NCI-H2081 treated with DMSO at 0.1 percent for 48 hours (cell line): ENCODE data around the gene PHLDB1.
"Not testable (repeated sequence)": the region's sequence is repeated elsewhere in the genome, so short reads cannot be mapped to it uniquely, and the experiment has no call there.

Experiments used
- DNase-seq: peaks from one replicate; lab custom pipeline; 2025; lab: John Stamatoyannopoulos, UW

Gene PHLDB1

GRCh38 chr11:118606157-118606843 lies 1.1 kb upstream of the PHLDB1 start:
- DNase-seq, result no peak

- DNase-seq, result no peak
Measured at GRCh38 chr11:118606844-118607228, 579 bp upstream of the PHLDB1 start.

GRCh38 chr11:118608360-118609227 lies 1.2 kb downstream of the PHLDB1 start:
- no peak for DNase-seq

GRCh38 chr11:118609380-118610224 lies 2.2 kb downstream of the PHLDB1 start:
- no peak for DNase-seq

GRCh38 chr11:118610225-118610772 lies 2.9 kb downstream of the PHLDB1 start:
- no peak for DNase-seq

- no peak for DNase-seq
Measured at GRCh38 chr11:118610773-118611432, 3.5 kb downstream of the PHLDB1 start.

- DNase-seq, result not testable (repeated sequence)
Measured at GRCh38 chr11:118611433-118611795, 4.0 kb downstream of the PHLDB1 start.

GRCh38 chr11:118612378-118612777 lies 5.0 kb downstream of the PHLDB1 start:
- no peak for DNase-seq

GRCh38 chr11:118614511-118614910 lies 7.1 kb downstream of the PHLDB1 start:
- no peak for DNase-seq

- no peak for DNase-seq
Measured at GRCh38 chr11:118615282-118615975, 8.0 kb downstream of the PHLDB1 start.

GRCh38 chr11:118615976-118616371 lies 8.6 kb downstream of the PHLDB1 start:
- DNase-seq, result no peak

- DNase-seq, result no peak
Measured at GRCh38 chr11:118618115-118618990, 10.9 kb downstream of the PHLDB1 start.

GRCh38 chr11:118618991-118619375 lies 11.6 kb downstream of the PHLDB1 start:
- no peak for DNase-seq

- no peak for DNase-seq
Measured at GRCh38 chr11:118619444-118620197, 12.2 kb downstream of the PHLDB1 start.

GRCh38 chr11:118620529-118621070 lies 13.2 kb downstream of the PHLDB1 start:
- no peak for DNase-seq

GRCh38 chr11:118621071-118621783 lies 13.8 kb downstream of the PHLDB1 start:
- DNase-seq, result peak; percentile 29

GRCh38 chr11:118621784-118622375 lies 14.5 kb downstream of the PHLDB1 start:
- no peak for DNase-seq
